HG03280 (cell line): ENCODE data around the gene RABL2B.

ENCODE experiments used
- ATAC-seq: cut with Tn5 transposase; IDR thresholded peaks from one replicate; pipeline ENCODE4 v1.9.1; 2021; ENCODE audit warnings: mild to moderate bottlenecking, moderate library complexity; ENCODE audit not compliant: unreplicated experiment

Gene RABL2B

DNA sequence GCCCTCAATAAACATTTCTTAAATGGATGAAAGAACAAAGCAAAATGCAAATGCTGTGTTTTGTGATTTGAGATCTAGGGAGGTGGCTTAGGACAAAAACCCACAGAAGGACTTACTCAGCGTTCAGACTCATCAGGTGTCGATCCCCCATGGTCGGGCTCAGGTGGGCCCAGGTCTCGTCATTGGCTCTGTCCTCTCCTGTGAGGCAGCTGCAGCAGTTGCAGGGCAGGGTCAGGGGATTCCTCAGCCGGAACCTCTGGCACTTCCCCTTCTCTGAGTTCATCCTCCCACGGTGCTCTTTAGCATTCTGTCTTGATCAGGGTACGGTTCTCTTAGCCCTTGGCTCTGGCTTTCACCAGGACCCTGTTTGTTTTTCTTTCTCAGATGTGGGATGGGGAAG is 59.4 kb downstream of the RABL2B start:
- ATAC-seq = no peak

DNA sequence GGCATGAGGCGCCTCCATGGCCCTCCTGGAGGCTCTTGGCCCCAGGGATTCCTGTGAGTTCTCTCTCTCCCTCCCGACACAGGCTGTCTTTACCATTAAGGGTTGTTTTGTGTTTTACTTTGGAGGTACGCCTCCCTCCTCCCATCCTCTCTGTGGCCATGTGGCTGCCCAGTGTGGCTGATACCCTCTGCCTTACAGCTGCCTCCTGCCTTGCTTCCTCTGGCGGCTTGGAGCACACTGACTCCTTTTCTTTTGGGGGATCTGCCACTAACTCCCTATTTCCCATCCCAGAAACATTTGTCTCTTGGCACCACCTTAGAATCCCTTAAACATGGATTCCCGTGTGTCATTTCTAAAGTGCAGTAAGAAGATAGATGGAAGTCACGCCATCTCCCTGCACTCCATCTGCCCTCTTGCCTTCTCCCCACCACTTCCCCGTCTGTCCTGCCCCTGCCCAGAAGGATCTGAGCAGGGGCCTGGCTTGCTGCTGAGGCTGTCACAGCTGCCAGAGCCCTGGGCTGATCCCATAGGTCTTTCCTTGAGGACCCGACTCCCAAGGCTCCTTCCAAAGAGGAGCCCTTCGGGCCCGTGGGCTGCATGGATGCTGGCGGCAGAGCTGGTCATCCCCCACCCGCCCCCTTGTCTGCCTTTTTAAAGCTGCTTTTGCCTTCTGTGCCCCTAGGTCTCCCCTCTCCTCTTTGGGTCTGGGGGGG is 60.6 kb downstream of the RABL2B start:
- ATAC-seq = no peak

DNA sequence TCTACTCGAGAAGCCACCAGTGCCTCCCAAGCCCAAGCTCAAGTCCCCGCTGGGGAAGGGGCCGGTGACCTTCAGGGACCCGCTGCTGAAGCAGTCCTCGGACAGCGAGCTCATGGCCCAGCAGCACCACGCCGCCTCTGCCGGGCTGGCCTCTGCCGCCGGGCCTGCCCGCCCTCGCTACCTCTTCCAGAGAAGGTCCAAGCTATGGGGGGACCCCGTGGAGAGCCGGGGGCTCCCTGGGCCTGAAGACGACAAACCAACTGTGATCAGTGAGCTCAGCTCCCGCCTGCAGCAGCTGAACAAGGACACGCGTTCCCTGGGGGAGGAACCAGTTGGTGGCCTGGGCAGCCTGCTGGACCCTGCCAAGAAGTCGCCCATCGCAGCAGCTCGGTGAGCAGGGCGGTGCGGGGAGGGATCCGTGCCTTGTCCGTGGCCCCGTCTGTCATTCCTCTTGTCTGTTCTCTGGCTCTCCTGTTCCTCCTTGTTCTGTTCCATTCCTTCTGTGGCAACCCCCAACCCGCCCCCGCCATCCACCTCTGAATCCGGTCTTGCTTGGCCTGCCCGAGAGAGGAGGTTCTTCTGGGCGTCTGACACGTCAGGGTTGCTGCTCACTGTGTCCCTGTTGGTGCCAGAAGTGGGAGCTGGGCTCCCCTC is 61.3 kb downstream of the RABL2B start:
- ATAC-seq = no peak

DNA sequence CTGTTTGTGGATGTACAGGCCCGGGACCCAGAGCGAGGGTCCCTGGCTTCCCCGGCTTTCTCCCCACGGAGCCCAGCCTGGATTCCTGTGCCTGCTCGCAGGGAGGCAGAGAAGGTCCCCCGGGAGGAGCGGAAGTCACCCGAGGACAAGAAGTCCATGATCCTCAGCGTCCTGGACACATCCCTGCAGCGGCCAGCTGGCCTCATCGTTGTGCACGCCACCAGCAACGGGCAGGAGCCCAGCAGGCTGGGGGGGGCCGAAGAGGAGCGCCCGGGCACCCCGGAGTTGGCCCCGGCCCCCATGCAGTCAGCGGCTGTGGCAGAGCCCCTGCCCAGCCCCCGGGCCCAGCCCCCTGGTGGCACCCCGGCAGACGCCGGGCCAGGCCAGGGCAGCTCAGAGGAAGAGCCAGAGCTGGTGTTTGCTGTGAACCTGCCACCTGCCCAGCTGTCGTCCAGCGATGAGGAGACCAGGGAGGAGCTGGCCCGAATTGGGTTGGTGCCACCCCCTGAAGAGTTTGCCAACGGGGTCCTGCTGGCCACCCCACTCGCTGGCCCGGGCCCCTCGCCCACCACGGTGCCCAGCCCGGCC is 62.1 kb downstream of the RABL2B start:
- no peak for ATAC-seq

DNA sequence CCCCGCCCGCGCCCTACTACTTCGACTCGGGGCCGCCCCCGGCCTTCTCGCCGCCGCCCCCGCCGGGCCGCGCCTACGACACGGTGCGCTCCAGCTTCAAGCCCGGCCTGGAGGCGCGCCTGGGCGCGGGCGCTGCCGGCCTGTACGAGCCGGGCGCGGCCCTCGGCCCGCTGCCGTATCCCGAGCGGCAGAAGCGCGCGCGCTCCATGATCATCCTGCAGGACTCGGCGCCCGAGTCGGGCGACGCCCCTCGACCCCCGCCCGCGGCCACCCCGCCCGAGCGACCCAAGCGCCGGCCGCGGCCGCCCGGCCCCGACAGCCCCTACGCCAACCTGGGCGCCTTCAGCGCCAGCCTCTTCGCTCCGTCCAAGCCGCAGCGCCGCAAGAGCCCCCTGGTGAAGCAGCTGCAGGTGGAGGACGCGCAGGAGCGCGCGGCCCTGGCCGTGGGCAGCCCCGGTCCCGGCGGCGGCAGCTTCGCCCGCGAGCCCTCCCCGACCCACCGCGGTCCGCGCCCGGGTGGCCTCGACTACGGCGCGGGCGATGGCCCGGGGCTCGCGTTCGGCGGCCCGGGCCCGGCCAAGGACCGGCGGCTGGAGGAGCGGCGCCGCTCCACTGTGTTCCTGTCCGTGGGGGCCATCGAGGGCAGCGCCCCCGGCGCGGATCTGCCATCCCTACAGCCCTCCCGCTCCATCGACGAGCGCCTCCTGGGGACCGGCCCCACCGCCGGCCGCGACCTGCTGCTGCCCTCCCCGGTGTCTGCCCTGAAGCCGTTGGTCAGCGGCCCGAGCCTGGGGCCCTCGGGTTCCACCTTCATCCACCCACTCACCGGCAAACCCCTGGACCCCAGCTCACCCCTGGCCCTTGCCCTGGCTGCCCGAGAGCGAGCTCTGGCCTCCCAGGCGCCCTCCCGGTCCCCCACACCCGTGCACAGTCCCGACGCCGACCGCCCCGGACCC is 62.9 kb downstream of the RABL2B start:
- ATAC-seq = no peak

DNA sequence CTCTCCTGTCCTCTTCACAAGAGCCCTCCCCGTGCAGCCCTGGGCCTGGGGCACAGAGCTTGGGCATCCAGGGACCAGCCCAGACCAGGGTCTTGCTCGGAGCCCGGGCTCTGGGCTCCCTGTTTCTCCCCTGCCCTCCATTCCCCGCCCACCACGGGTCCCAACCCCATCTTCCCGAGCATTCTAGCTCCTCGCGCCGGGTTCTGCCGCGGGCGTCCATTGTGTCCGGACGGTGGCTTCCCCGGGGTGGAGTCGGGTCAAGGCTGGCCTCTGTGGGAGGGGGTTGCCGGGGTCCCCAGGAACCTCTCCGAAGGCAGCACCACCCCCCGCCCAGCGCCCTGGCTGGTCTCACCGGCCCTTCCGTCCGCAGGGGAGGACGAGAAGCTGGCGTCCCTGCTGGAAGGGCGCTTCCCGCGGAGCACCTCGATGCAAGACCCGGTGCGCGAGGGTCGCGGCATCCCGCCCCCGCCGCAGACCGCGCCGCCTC is 63.6 kb downstream of the RABL2B start:
- no peak for ATAC-seq

DNA sequence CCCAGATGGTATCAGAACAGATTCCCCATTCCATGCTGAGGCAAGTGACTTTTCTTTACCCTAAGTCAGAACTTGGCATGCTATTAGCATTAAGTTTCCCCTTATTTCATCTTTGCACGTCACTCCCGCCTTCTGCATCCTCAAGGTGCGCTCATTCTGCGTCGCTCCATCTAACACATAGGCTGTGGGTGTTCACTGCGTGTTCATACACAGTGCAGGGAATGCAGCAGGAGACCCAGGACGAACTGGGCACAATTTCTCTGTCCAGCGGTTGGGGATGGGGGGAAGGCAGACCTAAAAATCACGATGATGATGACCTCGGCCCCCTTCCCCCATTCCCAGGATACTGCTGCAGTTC is 65.1 kb downstream of the RABL2B start:
- ATAC-seq = no peak

DNA sequence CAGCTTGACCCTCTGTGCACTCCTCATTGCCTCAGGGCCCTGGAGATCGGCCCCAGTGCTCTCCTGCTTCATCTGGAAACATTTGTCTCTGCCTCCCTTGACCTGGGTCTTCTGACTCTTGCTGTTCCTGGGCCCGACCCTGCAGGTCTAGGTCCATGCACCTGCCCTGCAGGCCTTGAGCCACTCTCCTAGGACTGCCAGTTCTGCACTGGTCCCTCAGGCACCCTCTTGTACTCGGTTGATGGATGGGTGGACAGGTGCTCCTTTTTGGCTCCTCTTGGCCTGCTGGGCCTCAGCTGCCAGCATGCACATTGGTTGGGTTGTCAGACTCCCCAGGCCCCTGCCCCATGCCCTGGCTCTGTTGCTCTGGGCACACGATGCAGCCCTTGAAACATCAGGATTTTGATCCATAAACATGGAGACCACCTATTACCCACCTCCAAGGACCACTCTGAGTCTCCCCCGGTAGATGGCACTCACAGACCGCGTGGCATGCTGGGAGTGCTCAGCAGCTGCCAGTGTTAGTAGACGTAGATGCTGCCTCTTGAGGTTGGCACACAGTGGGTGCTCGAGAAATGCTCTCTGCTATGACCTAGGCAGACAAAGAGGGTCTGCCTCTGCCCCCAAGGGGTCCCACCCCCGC is 65.6 kb downstream of the RABL2B start:
- ATAC-seq = no peak
